Suprapubic skin (tissue), 4 donors: Measurements from ENCODE around the gene GPR146. TPM values are rescaled to one million over a fixed set of nuclear protein-coding genes. Genes with fewer than 3 reads are reported as not detected.
A peak's percentile ranks its signal among the peaks of the same experiment; 100 is the strongest.

Experiments
- DNase-seq, 2 donors: peaks; one replicate each; pipeline ENCODE4 v3.0.0-alpha.2; 2019; ENCODE audit warnings: low spot score in 2 of 2
- H3K27ac ChIP-seq: fragments of 200-600 bp; sonication (generic); one replicate; pipeline ENCODE4 v1.5.1; 2019
- H3K27me3 ChIP-seq: fragments of 200-600 bp; sonication (generic); one replicate; pipeline ENCODE4 v1.5.1; 2019
- H3K36me3 ChIP-seq: fragments of 200-600 bp; sonication (generic); one replicate; pipeline ENCODE4 v1.5.1; 2019
- H3K4me1 ChIP-seq: fragments of 200-600 bp; sonication (generic); one replicate; pipeline ENCODE4 v1.5.1; 2019
- H3K4me3 ChIP-seq: fragments of 200-600 bp; sonication (generic); one replicate; pipeline ENCODE4 v1.5.1; 2019; ENCODE audit warnings: mild to moderate bottlenecking
- H3K9me3 ChIP-seq: fragments of 200-600 bp; sonication (generic); one replicate; pipeline ENCODE4 v1.5.1; 2019
- EP300 ChIP-seq: sonication (generic); formaldehyde crosslinking; IDR thresholded peaks from one replicate; pipeline ENCODE4 v1.6.1; 2017; ENCODE audit warnings: antibody characterized with exemption
- POLR2A ChIP-seq, 2 donors: fragments of 450-650 bp; IDR thresholded peaks; one replicate each; pipeline ENCODE4 v1.6.1; 2017; ENCODE audit warnings: antibody characterized with exemption in 2 of 2, mild to moderate bottlenecking in 2 of 2, moderate library complexity in 2 of 2
- POLR2AphosphoS5 ChIP-seq, 3 donors: sonication (generic); formaldehyde crosslinking; IDR thresholded peaks; one replicate each; pipeline ENCODE4 v1.6.1; 2017; ENCODE audit warnings: antibody characterized with exemption in 3 of 3
- WGBS: methylation state at CpG from one replicate; pipeline ENCODE4 v1.1.5; 2018; 5-methylcytosine and 5-hydroxymethylcytosine counted together
- total RNA-seq, 4 donors: library from RNA; depleted of rRNA; stranded (reverse); fragments of >200 nt; gene quantifications; one replicate each; pipeline ENCODE4 v1.1.0, GENCODE V29; 2016
- TF ChIP-seq, protein P1 (sequence below), 2 donors: fragments of 200-600 bp in 1 of 2; fragments of 450-650 bp in 1 of 2; sonication (generic) in 1 of 2; IDR thresholded peaks; one replicate each; pipeline ENCODE4 v1.5.1; 2016 to 2019; ENCODE audit warnings: antibody characterized with exemption in 2 of 2, mild to moderate bottlenecking in 1 of 2, moderate library complexity in 1 of 2

Gene GPR146
- total RNA-seq, 4 donors from 2014 or later, result 24.1 to 50.8 (median 39.3) TPM

DNA sequence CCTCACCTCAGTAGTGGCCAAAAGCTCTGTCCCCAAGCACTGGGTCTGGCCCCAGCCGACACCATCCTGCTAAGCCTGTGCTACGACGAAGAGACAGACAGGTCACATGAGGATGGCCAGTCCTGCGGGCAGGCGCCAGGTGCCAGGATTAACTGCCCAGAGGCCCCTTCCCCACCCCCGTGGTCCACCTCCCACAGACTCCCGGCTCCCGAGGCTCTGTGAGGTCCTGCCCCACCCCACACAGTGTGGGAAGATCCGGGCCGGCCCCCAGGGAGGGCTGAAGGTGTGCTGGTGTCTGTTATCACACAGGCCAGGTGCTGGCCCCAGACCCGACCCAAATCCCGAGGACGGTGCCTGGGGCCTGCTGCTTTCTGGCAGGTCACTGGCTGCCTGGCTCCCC lies 34.1 kb upstream of the GPR146 start:
- Histone ChIP-seq H3K27me3 (no peaks in the 10 kb centered on the region), H3K4me3 (no peak overlapping the region), H3K36me3 (peaks cover 24% of the 10 kb centered on the region), H3K27ac (no peak overlapping the region), H3K4me1 (peaks cover 35% of the 10 kb centered on the region), H3K9me3 (no peaks in the 10 kb centered on the region)
- no peak for TF ChIP-seq POLR2A (IDR thresholded peaks at IDR 0.05)
- TF ChIP-seq, protein P1, sequence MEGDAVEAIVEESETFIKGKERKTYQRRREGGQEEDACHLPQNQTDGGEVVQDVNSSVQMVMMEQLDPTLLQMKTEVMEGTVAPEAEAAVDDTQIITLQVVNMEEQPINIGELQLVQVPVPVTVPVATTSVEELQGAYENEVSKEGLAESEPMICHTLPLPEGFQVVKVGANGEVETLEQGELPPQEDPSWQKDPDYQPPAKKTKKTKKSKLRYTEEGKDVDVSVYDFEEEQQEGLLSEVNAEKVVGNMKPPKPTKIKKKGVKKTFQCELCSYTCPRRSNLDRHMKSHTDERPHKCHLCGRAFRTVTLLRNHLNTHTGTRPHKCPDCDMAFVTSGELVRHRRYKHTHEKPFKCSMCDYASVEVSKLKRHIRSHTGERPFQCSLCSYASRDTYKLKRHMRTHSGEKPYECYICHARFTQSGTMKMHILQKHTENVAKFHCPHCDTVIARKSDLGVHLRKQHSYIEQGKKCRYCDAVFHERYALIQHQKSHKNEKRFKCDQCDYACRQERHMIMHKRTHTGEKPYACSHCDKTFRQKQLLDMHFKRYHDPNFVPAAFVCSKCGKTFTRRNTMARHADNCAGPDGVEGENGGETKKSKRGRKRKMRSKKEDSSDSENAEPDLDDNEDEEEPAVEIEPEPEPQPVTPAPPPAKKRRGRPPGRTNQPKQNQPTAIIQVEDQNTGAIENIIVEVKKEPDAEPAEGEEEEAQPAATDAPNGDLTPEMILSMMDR (IDR thresholded peaks at IDR 0.05), result no peak
- TF ChIP-seq EP300, result no peak
- no peak for TF ChIP-seq POLR2AphosphoS5 (IDR thresholded peaks at IDR 0.05)
- no CpG with 5 or more reads among the region's 13 CpGs for WGBS
- no peak for DNase-seq

DNA sequence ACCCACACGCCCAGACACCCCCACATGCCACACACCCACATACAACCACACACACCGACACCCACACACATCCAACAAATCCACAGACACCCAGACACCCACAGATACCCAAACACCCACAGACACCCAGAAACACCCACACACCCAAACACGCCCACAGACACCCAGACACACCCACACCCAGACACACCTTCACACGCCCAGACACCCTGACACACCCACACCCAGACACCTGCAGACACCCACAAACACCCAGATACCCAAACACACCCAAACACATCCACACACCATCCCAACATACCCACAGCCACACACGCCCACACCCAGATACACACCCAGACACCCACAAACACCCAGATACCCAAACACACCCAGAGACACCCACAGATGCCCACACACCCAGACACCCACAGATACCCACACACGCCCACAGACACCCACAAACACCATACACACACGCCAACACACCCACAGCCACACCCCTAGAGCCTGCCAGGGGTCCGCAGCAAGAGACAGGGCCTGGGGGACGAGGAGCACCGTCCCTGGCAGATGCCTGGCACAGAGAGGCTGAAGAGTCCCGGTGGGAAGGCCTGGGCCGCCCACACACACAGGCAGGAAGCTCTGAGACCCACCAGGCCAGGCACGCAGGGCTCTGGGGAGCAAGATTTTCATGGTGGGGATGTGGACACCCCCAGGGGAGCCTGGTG lies 32.9 kb upstream of the GPR146 start:
- TF ChIP-seq POLR2AphosphoS5 (IDR thresholded peaks at IDR 0.05), result no peak
- no peak for TF ChIP-seq EP300
- no peak for TF ChIP-seq POLR2A (IDR thresholded peaks at IDR 0.05)
- TF ChIP-seq, protein P1 (IDR thresholded peaks at IDR 0.05), result no peak
- no peak for DNase-seq
- WGBS, result 68% methylated on average over 13 of the region's 13 CpGs
- Histone ChIP-seq H3K4me3 (no peak overlapping the region), H3K27me3 (no peaks in the 10 kb centered on the region), H3K27ac (no peak overlapping the region), H3K36me3 (peaks cover 24% of the 10 kb centered on the region), H3K4me1 (peaks cover 35% of the 10 kb centered on the region), H3K9me3 (no peaks in the 10 kb centered on the region)

DNA sequence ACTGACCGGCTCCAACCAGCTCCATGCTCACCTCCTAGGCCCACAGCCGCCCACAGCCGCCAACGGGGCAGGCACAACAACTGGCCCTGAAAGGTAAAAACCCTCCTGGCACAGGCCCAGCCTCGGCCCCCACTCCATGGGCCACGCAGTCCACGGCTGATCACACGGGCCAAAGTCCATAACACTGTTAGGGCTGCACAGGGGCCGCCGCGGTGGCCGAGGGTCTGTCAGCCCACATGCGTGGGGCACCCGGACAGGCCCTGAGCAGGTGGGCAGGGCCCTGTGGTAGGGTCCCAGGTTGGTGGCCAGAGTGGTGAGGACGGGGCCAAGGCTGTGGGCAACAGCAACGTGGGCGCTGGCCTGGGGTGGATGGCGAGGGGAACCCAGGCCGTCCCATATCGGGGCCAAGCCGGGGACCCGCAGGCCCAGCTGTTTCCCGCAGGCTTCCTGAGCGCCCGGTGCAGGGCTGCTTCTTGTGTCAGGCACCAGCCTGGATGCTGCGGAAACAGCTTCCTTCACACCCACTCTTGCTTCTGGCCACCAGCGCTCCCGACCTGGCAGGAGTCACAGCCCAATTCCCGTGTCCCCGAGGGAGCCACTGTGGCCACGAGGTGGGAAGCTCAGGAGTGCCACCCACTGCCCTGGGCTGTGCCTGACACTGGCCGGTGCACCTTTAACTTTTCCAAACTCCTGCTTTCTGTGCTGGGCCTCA lies 32.2 kb upstream of the GPR146 start:
- H3K4me3 ChIP-seq, result no peak overlapping the region
- H3K27me3 ChIP-seq, result no peaks in the 10 kb centered on the region
- TF ChIP-seq POLR2A (IDR thresholded peaks at IDR 0.05) (no peak), POLR2AphosphoS5 (IDR thresholded peaks at IDR 0.05) (no peak), EP300 (no peak)
- TF ChIP-seq, protein P1 (IDR thresholded peaks at IDR 0.05), result no peak
- peaks cover 22% of the 10 kb centered on the region for H3K36me3 ChIP-seq
- 74% methylated on average over 17 of the region's 32 CpGs for WGBS
- H3K9me3 ChIP-seq, result no peaks in the 10 kb centered on the region
- H3K4me1 ChIP-seq, result peaks cover 35% of the 10 kb centered on the region
- H3K27ac ChIP-seq, result no peak overlapping the region
- peak in 1 of 2 donors; percentile 62 for DNase-seq

DNA sequence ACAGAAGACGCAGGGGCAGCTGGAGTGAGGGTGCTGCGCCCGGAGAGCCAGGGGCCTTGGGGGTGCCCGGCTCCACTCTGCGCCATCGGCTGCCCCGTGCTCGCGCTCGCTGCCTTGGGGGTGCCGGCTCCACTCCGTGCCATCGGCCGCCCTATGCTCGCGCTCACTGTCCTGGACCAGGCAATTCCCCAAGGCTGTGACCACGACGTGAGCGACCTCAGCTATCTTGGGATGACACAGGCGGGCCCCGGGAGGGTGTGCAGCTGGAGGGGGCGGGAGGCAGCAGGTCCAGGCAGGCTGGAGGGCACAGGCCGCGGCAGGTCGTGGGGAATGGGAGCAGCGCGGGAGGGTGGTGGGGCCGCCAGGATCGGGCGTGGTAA lies 31.6 kb upstream of the GPR146 start:
- 50% methylated on average over 12 of the region's 30 CpGs for whole genome bisulfite sequencing
- no peak overlapping the region for H3K4me3 ChIP-seq
- TF ChIP-seq EP300 (no peak), POLR2AphosphoS5 (IDR thresholded peaks at IDR 0.05) (no peak), POLR2A (IDR thresholded peaks at IDR 0.05) (no peak)
- TF ChIP-seq, protein P1 (IDR thresholded peaks at IDR 0.05), result no peak
- no peaks in the 10 kb centered on the region for H3K27me3 ChIP-seq
- H3K27ac ChIP-seq, result no peak overlapping the region
- peaks cover 17% of the 10 kb centered on the region for H3K36me3 ChIP-seq
- peak in 1 of 2 donors; percentile 62 for DNase-seq
- H3K4me1 ChIP-seq, result peaks cover 34% of the 10 kb centered on the region
- H3K9me3 ChIP-seq, result no peaks in the 10 kb centered on the region

DNA sequence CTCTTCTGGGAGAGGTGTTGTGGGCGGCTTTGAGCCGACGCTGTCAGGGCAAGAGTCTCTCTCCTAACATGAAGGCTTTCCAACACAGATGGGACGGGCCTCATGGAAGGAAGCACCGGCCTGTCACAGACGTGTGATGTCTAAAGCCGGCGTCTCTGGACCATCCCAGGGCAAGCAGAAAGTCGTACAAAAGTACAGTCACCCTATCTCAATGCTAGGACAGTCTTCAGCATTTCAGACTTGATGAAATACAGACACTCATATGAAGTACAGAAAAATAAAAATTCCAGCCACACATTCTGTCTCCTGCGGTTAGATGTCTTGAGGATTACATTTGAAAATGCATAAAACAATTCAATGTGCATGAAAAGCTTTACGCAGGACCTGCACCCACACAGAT lies 30.8 kb upstream of the GPR146 start:
- Histone ChIP-seq H3K9me3 (no peaks in the 10 kb centered on the region), H3K4me1 (peaks cover 31% of the 10 kb centered on the region), H3K36me3 (peaks cover 20% of the 10 kb centered on the region), H3K27ac (no peak overlapping the region), H3K27me3 (no peaks in the 10 kb centered on the region), H3K4me3 (no peak overlapping the region)
- DNase-seq, result no peak
- WGBS, result 69% methylated on average over 10 of the region's 11 CpGs
- TF ChIP-seq, protein P1 (IDR thresholded peaks at IDR 0.05), result no peak
- TF ChIP-seq POLR2AphosphoS5 (IDR thresholded peaks at IDR 0.05) (no peak), EP300 (no peak), POLR2A (IDR thresholded peaks at IDR 0.05) (no peak)
